Endodermal cell (in vitro differentiated cells): ENCODE measurements around the gene CAMTA1. TPM values are rescaled to one million over a fixed set of nuclear protein-coding genes. Genes with fewer than 3 reads are reported as not detected.

Source experiments
- DNase-seq: peaks from one replicate; pipeline ENCODE4 v3.0.0-alpha.2; 2017
- H3K27ac ChIP-seq: 2 replicates; pipeline ENCODE4 v1.5.1; 2013; ENCODE audit warnings: mild to moderate bottlenecking, low read depth, low read length, moderate library complexity
- H3K27me3 ChIP-seq: 2 replicates; pipeline ENCODE4 v1.6.1; 2013; ENCODE audit warnings: mild to moderate bottlenecking, low read length, moderate library complexity; ENCODE audit not compliant: insufficient read depth, control insufficient read depth, poor library complexity, severe bottlenecking
- H3K36me3 ChIP-seq: 2 replicates; pipeline ENCODE4 v1.7.0; 2013; ENCODE audit warnings: mild to moderate bottlenecking, low read length, moderate library complexity; ENCODE audit not compliant: control insufficient read depth, insufficient read depth
- H3K4me1 ChIP-seq: one replicate; pipeline ENCODE4 v1.7.0; 2013; ENCODE audit warnings: low read length; ENCODE audit not compliant: control insufficient read depth, insufficient read depth
- H3K4me3 ChIP-seq: 2 replicates; pipeline ENCODE4 v1.5.1; 2013; ENCODE audit warnings: mild to moderate bottlenecking, low read length, moderate library complexity
- H3K9ac ChIP-seq: 2 replicates; pipeline ENCODE4 v1.6.1; 2013; ENCODE audit warnings: mild to moderate bottlenecking, low read length, moderate library complexity; ENCODE audit not compliant: poor library complexity, severe bottlenecking; ENCODE audit errors: extremely low read depth
- H3K9me3 ChIP-seq: 2 replicates; pipeline ENCODE4 v1.6.1; 2013; ENCODE audit warnings: mild to moderate bottlenecking, low read length, moderate library complexity; ENCODE audit not compliant: control insufficient read depth
- H3K27ac Mint-ChIP-seq: 2 replicates; pipeline ENCODE4 v1.8.0; 2020; ENCODE audit warnings: mixed read lengths
- H3K27me3 Mint-ChIP-seq: 2 replicates; pipeline ENCODE4 v1.8.0; 2021; ENCODE audit warnings: mild to moderate bottlenecking, mixed read lengths; ENCODE audit not compliant: insufficient read depth
- H3K36me3 Mint-ChIP-seq: 2 replicates; pipeline ENCODE4 v1.8.0; 2020; ENCODE audit warnings: low read depth, mixed read lengths
- H3K4me1 Mint-ChIP-seq: 2 replicates; pipeline ENCODE4 v1.8.0; 2020; ENCODE audit warnings: mixed read lengths
- H3K4me3 Mint-ChIP-seq: 2 replicates; pipeline ENCODE4 v1.8.0; 2020; ENCODE audit warnings: mild to moderate bottlenecking, moderate library complexity, mixed read lengths
- H3K9me3 Mint-ChIP-seq: 2 replicates; pipeline ENCODE4 v1.8.0; 2020; ENCODE audit warnings: mild to moderate bottlenecking, mixed read lengths
- CTCF ChIP-seq: fragments of 200-600 bp; sonication (generic); conservative IDR thresholded peaks from 2 replicates; pipeline ENCODE4 v1.5.0; 2021; ENCODE audit warnings: antibody characterized with exemption, mild to moderate bottlenecking
- WGBS, 2 experiments: methylation state at CpG; one replicate each; pipeline versions ENCODE4 v1.1.5 to v1.1.7; 2013; ENCODE audit warnings: missing lambda C conversion rate in 2 of 2, mixed read lengths in 1 of 2; ENCODE audit not compliant: insufficient coverage in 1 of 2, insufficient read length in 1 of 2; 5-methylcytosine and 5-hydroxymethylcytosine counted together
- total RNA-seq, 2 donors: library from RNA; stranded (reverse); fragmentation: NEBNext Ultra II Directional in 1 of 2; extraction: Animal tissue kit (Norgen Biotek cat#: 25700) in 1 of 2; gene quantifications; 2 replicates in 1 of 2; 3 replicates in 1 of 2; pipeline ENCODE4 v1.2.1, GENCODE V29; 2021

Gene CAMTA1
- total RNA-seq, 2 donors from 2014 or later = 123 to 137 TPM

GRCh38 chr1:6813165-6813564 lies 27.9 kb downstream of the CAMTA1 start:
- no peak for TF ChIP-seq CTCF
- no peak overlapping the region for H3K9ac ChIP-seq
- Mint-ChIP-seq H3K36me3 (peaks cover 6% of the 10 kb centered on the region), H3K4me3 (no peak overlapping the region), H3K9me3 (no peaks in the 10 kb centered on the region), H3K4me1 (no peaks in the 10 kb centered on the region), H3K27me3 (no peaks in the 10 kb centered on the region), H3K27ac (no peak overlapping the region)
- H3K4me3 ChIP-seq = no peak overlapping the region
- peaks cover 2% of the 10 kb centered on the region for H3K4me1 ChIP-seq
- no peaks in the 10 kb centered on the region for H3K9me3 ChIP-seq
- no peak overlapping the region for H3K27ac ChIP-seq
- WGBS, 2 experiments = 100% methylated on average over 1 of the region's 1 CpG; no CpG with 5 or more reads in 1 of the 2 experiments
- peaks cover 5% of the 10 kb centered on the region for H3K36me3 ChIP-seq
- no peaks in the 10 kb centered on the region for H3K27me3 ChIP-seq
- DNase-seq = no peak

GRCh38 chr1:6815726-6816125 lies 30.5 kb downstream of the CAMTA1 start:
- no peaks in the 10 kb centered on the region for H3K9me3 Mint-ChIP-seq
- 87 to 100% methylated on average over 2 of the region's 2 CpGs for WGBS, 2 experiments

GRCh38 chr1:6819246-6820040 lies 34.2 kb downstream of the CAMTA1 start:
- WGBS, 2 experiments = 92% methylated on average over 4 to 6 of the region's 6 CpGs
- Histone ChIP-seq H3K9me3 (no peaks in the 10 kb centered on the region), H3K9ac (no peak overlapping the region), H3K27me3 (no peaks in the 10 kb centered on the region), H3K27ac (no peak overlapping the region), H3K4me3 (no peak overlapping the region), H3K36me3 (no peaks in the 10 kb centered on the region), H3K4me1 (peaks cover 2% of the 10 kb centered on the region)
- H3K4me3 Mint-ChIP-seq = no peak overlapping the region
- H3K27me3 Mint-ChIP-seq = no peaks in the 10 kb centered on the region
- H3K4me1 Mint-ChIP-seq = peaks cover 4% of the 10 kb centered on the region
- H3K9me3 Mint-ChIP-seq = no peaks in the 10 kb centered on the region
- TF ChIP-seq CTCF = no peak
- H3K36me3 Mint-ChIP-seq = no peaks in the 10 kb centered on the region
- DNase-seq = no peak
- H3K27ac Mint-ChIP-seq = no peak overlapping the region

More at GRCh38 chr1:6815726-6816125, 30.5 kb downstream of the CAMTA1 start:
- no peaks in the 10 kb centered on the region for H3K27me3 ChIP-seq
- peaks cover 2% of the 10 kb centered on the region for H3K4me1 ChIP-seq
- no peaks in the 10 kb centered on the region for H3K36me3 ChIP-seq
- H3K9me3 ChIP-seq = no peaks in the 10 kb centered on the region
- H3K4me3 Mint-ChIP-seq = no peak overlapping the region
- no peak overlapping the region for H3K4me3 ChIP-seq
- no peak for TF ChIP-seq CTCF
- H3K27me3 Mint-ChIP-seq = no peaks in the 10 kb centered on the region
- no peak overlapping the region for H3K27ac Mint-ChIP-seq
- peaks cover 2% of the 10 kb centered on the region for H3K36me3 Mint-ChIP-seq
- DNase-seq = no peak
- no peak overlapping the region for H3K9ac ChIP-seq
- H3K27ac ChIP-seq = no peak overlapping the region
- H3K4me1 Mint-ChIP-seq = peaks cover 4% of the 10 kb centered on the region
